Right lobe of liver (tissue), 4 donors: ENCODE results near the gene SPIRE1.

ENCODE experiments used
- POLR2A ChIP-seq: fragments of 450-650 bp; IDR thresholded peaks from one replicate; pipeline ENCODE4 v1.6.1; 2017; ENCODE audit warnings: antibody characterized with exemption, mild to moderate bottlenecking
- TF ChIP-seq, protein P1 (sequence below), 4 donors: fragments of 200-600 bp in 3 of 4; fragments of 450-650 bp in 1 of 4; IDR thresholded peaks; one replicate each; pipeline versions ENCODE4 v1.5.1 to v1.8.0; 2016 to 2022; ENCODE audit warnings: antibody characterized with exemption in 4 of 4, mild to moderate bottlenecking in 2 of 4
- donor health status: DM: no; HTN: no; CAD: no.
- donor health status: DM: no; HTN: no; CAD: no.
- donor health status: DM: no; HTN: yes; CAD: no.

GRCh38 chr18:12639990-12640880 lies 17.7 kb downstream of the SPIRE1 start:
- TF ChIP-seq, protein P1, sequence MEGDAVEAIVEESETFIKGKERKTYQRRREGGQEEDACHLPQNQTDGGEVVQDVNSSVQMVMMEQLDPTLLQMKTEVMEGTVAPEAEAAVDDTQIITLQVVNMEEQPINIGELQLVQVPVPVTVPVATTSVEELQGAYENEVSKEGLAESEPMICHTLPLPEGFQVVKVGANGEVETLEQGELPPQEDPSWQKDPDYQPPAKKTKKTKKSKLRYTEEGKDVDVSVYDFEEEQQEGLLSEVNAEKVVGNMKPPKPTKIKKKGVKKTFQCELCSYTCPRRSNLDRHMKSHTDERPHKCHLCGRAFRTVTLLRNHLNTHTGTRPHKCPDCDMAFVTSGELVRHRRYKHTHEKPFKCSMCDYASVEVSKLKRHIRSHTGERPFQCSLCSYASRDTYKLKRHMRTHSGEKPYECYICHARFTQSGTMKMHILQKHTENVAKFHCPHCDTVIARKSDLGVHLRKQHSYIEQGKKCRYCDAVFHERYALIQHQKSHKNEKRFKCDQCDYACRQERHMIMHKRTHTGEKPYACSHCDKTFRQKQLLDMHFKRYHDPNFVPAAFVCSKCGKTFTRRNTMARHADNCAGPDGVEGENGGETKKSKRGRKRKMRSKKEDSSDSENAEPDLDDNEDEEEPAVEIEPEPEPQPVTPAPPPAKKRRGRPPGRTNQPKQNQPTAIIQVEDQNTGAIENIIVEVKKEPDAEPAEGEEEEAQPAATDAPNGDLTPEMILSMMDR (IDR thresholded peaks at IDR 0.05): no peak
- TF ChIP-seq POLR2A: no peak
